HG02970 (cell line): ENCODE results near the gene PTAFR.

Source experiments
- ATAC-seq: cut with Tn5 transposase; IDR thresholded peaks from one replicate; pipeline ENCODE4 v1.9.1; 2021; ENCODE audit warnings: mild to moderate bottlenecking, moderate library complexity, moderate number of reproducible peaks; ENCODE audit not compliant: unreplicated experiment, low FRiP score

PTAFR gene

DNA sequence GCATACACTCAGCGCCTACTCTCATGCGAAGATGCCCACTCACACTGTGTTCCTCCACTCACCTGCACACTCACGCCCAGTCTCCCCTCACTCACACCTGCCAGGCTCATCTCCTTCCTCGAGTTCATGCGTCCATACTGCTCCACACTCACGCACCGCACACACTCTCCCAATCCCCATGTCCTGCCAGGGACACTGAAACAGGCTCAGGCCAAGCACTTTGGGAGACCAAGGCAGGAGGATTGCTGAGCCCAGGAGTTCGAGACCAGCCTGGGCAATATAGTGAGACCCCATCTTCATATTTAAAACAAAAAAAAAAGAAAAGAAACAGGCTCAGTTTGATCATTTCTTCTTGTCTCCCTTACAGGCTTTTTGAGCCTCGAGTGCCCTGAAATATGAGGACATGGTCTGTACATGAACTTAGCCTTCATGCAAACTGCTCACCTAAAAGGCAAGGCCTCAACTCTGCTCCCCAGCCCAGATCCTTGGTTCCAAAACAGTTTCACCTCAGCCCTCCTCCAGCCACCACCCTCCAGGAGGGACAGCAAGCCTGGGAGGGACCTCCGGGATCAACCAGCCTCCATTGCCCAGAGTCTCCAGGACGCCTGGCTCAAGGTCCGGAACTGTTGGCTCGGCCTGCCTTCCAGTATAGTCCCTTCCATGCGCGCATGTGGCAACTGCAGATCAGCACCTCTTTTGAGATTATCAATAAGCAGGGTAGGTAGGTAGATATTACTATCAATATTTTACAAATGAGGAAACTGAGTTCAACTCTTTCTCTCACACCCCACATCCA, 2.4 kb upstream of the PTAFR start:
- no peak for ATAC-seq

DNA sequence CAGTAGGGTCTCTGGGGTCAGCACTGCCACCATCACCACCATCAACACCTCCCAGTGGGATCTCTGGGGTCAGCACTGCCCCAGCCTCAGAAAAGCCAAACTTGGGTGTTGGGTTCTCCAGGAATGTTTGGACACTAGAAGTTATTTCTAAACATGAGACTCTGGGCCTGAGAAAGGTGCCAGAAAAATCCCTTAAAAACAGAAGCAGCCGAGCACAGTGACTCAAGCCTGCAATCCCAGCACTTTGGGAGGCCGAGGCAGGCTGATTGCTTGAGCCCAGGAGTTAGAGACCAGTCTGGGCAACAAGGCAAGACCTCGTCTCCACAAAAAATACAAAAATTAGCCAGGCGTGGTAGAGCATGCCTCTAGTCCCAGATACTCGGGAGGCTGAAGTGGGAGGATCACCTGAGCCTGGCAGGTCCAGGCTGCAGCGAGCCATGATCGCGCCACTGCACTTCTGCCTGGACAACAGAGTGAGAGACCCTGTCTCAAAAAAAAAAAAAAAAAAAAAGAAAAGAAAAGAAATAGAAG, 470 bp downstream of the PTAFR start:
- ATAC-seq: no peak

DNA sequence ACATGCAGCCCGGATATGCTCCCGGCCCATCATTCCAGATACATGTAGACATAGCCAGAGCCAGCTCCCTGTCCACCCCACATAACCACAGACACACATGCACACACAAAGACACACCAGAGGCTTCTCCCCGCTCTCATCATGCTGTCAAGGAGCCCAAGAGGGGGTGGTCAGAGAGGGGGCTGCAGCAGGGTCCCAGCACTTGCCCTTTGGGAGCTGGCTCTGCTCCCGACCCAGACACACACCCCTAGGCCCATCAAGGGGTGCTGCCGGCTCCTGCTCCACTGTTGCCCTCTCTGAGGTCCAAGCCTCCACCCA, 2.6 kb downstream of the PTAFR start:
- no peak for ATAC-seq

DNA sequence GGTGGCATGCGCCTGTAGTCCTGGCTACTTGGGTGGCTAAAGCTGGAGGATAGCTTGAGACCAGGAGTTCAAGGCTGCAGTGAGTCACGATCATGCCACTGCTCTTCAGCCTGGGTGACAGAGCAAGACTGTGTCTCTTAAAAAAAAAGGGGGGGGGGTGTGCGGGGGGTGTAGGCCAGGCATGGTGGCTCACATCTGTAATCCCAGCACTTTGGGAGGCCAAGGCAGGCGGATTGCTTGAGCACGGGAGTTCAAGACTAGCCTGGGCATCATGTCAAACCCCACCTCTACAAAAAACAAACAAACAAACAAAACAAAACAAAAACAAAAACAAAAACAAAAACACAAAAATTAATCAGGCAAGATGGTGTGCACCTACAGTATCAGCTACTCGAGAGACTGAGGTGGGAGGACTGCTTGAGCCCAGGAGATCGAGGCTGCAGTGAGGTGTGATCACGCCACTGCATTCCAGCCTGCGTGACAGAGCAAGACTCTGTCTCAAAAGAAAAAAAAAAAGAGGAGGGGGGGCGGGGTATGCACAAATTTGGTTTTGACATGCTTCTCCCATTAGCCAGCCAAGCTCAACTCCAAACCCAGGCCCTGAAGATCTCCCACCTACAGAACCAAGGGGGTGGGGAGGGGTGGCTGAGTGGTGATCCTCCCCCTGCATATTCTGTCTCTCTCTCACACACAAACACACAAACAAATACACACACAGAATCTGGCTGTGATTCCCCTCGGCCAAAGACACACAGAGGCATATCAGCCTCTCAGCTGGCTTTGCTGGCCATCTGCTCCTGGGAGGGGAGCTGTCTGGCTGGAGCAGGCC, 3.1 kb downstream of the PTAFR start:
- no peak for ATAC-seq

DNA sequence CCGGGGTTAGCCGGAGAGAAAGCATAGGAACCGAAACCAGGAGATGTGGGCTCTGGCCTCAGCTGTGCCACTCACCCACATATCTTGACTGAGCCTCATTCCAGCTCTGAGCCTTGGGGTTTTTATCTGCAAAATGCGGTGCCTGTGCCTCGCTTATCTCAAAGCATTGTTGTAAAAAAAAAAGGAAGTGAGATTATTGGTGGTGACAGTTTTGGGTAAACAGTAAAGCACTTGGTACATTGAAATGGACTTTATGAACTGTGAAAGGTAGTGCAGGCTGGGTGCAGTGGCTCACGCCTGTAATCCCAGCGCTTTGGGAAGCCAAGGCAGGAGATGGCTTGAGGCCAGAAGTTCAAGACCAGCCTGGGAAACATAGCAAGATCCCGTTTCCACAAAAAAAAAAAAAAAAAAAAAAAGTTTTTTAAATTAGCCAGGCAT, 3.8 kb downstream of the PTAFR start:
- ATAC-seq: peak; percentile 57

DNA sequence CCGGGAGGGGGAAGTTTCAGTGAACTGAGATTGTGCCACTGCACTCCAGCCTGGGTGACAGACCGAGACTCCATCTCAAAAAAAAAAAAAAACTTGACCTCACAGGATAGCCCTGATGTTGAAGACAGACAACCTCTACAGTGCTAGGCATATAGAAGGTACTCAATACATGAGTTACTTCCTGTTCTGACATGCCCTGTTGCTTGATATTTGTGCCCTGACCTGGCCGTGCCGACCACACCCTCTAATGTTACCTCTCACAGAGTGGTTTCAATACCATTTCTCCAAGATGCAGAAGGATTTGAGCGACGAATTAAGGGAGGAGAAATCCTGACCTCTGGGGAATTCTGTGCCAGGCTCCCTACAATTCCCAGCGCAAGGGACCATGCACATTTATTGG, 5.2 kb downstream of the PTAFR start:
- ATAC-seq: no peak

DNA sequence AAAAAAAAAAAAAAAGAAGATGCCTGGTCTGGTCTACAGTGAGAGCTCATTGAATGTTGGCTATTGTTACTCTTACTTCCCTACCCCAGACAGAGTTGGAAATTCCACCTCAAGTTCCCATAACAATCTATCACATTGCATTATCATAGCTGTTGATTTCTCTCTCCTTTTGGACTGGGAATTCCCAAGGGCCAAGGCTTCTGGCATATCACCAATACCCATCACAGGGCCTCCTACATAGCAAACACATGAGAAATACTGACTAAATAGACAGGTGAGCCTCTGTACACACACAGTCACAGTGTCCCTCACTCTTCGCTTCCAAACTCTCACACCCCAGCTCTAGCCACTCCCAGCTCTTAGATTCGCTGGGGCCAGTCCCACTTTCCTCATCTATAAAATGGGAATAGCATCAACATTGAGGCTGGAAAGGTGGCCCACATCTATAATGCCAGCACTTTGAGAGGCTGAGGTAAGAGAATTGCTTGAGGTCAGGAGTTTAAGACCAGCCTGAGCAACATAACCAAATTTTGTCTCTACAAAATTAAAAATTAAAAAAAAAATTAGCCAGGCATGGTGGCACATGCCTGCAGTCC, 6.4 kb downstream of the PTAFR start:
- ATAC-seq: no peak

DNA sequence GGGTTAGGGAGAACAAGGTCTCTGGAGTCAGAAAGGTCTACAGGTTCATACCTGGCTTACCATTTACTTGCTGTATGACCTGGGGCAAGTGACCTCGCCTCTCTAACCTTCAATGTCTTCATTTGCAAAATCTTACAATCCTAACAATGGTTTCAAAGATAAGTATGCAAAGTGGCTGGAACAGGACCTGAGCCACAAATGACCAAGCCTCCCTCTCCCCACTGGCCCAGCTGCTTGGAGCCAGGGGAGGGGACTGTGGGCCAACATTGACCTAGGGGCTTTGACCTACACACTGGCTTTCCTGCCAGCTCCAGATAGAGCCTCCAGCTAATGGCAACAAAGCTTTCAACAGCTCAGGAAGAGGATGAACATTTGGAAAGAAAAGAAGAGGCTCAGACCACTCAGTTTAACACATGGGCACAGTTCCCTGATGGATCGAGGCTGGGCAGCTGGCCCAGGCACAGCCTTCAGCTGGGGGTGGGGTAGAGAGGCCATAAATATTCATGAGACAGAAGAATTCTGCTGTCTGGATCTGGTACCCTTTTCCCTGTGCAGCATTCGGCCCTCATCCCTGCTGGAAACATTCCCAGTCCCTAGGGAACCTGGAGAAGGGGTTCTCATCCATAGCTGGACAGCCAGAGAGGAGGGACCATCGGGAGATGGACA, 12.9 kb downstream of the PTAFR start:
- no peak for ATAC-seq

DNA sequence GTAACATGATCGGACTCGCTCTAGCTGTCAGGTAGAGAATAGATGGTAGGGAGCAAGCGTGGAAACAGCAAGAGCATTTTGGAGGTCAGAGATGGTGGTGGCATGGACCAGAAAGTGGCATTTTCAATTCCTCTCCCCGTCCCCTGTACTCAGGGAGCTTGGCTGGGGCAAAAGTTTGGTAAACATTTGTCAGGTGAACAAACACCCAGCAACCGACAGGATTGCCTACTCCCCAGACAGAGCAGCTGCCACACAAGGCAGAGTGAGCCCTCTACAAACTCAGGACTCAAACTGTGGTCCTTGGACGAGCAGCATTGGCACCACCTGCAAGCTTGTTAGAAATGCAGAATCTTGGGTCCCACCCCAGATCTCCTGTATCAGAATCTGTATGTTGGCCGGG, 14.3 kb downstream of the PTAFR start:
- ATAC-seq: no peak

DNA sequence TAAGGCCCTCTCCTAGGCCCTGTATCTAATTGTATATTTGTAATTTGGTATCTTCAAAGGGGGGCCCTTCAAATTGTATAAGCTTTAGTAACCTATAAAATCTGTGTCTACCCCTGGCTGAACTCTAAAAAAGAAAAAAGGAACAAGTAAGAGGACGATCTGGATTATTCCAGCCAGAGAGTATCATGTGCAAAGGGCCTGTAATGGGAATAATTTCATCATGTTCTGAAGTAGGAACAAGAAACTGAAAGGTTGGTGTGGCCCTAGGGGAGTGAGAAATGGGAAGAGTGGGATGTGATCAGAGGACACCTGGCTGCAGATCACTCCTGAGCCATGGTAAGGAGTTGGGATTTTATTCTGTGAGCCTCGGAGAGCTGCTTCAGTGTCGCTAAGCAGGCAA, 14.7 kb downstream of the PTAFR start:
- ATAC-seq: no peak

DNA sequence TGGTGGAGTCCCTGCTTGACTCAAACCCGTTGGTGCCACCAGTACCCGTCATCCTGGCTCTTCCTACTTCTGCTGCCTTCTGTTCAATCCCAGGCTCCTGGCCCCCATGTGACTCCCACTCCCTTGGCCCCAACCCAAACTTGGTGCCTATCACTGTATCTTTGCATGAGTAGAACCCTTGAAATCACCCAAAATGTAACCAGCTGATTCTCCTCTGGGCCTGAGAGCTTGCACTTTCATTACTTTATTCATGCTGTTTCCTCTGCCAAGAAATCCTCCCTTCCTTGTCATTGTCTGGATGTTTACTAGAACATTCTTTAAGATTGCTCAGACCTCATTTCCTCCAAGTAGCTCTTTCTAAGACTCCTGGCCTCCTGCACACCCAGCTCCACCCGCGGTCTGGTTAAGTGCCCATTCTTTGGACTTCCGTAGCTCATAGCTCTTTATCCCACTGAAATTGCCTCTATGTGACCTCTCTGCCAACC, 15.7 kb downstream of the PTAFR start:
- no peak for ATAC-seq

DNA sequence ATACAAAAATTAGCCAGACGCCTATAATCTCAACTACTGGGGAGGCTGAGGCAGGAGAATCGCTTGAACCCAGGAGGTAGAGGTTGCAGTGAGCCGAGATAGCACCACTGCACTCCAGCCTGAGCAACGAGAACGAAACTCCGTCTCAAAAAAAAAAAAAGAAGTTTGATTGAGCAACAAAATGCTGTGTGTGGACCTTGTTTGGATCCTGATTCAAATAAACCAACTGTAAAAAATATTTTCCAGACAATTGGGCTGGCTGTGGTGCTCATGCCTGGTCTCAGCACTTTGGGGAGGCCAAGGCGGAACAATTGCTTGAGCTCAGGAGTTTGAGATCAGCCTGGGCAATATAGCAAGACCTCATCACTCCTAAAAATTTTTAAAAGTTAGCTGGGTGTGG, 16.8 kb downstream of the PTAFR start:
- no peak for ATAC-seq

DNA sequence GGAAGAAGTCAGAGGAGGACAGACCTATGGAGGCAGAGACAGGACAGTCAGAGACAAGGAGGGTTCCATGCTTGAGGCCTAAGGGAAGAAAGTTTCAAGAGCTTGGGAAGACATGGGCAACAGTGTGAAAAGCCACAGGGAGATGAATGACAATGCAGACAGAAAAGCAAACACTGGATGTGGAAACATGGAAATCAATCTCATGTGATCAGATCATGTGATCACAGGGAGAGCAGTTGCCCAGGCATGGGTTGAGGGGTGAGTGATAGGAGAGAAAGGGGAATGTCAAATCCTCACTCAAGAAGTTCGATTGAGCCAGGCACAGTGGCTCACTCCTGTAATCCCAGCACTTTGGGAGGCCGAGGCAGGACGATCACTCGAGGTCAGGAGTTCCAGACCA, 17.2 kb downstream of the PTAFR start:
- no peak for ATAC-seq

DNA sequence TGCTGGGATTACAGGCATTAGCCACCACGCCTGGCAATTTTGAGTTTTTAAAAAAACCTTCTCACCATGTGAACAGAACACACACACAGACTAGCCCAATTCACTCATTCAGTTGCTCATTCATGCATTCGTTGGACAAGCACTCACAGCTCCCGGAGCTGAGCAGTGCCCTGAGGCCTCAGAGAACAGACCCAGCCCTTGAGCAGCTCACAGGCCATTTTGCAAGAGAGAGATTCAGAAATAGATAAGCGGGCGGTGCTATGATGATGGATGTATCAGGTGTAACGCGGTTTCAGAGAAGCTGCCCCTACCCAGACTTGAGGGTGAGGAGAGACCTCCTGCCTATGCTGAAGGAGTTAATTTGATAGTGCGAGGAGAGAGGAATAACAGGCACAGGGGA, 18.6 kb downstream of the PTAFR start:
- no peak for ATAC-seq

DNA sequence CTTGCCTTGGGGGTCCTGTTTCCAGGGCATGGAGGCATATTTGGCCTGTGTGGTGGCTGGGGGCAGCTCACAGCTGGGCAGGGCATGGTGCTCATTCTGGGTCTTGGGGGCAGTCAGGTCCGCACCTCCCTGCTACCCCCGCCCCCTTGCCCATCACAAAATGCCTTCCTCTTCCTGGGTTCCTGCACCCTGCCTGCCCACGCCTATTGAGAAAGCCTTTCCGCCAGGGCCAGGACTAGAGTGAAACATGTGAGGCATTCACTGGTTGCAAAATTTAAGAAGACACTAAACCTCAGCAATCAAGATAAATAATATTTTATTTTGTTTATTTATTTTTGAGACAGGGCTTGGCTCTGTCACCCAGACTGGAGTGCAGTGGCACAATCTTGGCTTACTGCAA, 19.7 kb downstream of the PTAFR start:
- no peak for ATAC-seq

DNA sequence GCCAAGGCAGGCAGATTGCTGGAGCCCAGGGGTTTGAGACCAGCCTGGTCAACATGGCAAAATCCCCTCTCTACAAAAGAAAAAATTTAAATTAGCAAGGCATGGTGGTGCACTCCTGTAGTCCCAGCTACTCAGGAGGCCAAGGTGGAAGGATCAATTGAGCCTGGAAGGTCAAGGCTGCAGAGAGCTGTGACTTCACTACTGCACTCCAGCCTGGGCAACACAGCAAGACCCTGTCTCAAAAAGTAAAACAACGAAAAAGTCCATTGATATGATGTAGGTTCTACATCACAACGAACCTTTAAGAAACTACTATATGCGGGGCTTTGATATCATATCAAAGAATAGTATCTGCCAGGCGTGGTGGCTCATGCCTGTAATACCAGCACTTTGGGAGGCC, 20.9 kb downstream of the PTAFR start:
- ATAC-seq: no peak

DNA sequence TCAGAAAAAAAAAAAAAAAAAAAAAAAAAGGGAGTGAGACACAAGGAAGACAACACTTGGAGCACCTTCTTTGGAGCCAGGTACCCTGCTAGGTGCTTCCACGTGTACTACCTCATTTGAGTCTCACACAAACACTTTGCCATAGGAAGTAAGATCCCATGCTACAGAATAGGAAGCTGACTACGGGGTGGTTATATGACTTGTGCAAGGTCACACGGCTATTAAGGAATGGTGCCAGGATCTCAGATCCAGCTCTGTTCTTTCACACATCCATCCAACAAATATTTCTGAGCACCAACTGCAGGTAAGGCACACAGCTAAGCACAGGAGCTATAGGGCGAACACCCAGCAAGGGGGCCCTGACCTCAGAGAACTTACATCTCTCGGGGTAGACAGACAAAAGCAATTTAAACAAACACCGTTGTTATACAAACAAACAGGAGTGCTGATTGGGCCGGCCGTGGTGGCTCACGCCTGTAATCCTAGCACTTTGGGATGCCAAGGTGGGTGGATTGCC, 22.4 kb downstream of the PTAFR start:
- no peak for ATAC-seq

DNA sequence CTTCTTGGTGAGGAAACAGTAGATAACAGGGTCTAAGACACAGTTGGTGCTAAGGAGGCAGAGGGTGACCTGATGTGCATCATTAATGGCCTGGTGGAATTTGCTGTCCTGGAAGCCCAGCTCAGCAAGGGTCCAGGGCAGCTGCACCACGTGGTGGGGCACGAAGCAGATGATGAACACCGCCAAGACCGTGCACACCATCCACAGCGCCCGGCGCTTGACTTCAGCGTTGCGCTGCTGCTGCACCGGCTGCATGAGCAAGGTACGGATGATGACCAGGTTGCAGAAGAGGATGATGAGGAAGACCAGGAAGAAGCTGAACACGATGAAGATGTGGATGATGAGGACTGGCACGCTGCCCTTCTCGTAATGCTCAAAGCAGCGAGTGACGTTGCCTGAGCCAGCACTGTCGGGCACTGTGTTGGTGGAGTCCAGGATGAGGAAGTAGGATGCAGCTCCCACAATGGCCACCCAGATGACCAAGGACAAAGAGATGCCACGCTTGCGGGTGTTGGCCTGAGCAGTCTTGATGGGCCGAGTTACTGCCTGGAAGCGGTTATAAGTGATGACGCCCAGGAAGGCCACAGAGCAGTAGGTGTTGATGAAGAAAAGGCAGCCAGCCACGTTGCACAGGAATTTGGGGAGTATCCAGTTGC, 26.2 kb downstream of the PTAFR start:
- ATAC-seq: no peak

DNA sequence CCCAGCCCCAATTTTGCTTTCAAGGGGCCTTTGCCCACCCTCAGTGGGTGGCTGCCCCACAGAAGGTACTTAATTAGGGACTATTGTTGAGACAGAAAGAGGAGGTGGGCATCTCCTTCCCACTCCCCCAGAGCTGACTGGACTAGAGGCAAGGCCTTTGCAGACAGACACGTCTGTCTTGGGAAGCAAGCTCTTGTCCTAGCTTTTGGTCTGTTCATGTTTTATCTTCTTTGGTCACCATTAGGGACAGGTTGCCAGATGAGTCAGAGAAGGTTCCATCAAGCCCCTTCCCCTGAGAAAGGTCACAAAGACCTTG, 27.7 kb downstream of the PTAFR start:
- ATAC-seq: no peak
